Mesenchymal stem cell (in vitro differentiated cells and primary cell): ENCODE data around the gene LRRN2.
A peak's percentile ranks its signal among the peaks of the same experiment; 100 is the strongest.

ENCODE experiments used
- DNase-seq: peaks from one replicate; pipeline ENCODE4 v3.0.0-alpha.2; 2013
- H2AFZ ChIP-seq: one replicate; pipeline ENCODE4 v1.6.1; 2013; ENCODE audit warnings: low read depth, mild to moderate bottlenecking, control low read depth, inconsistent platforms, low read length, moderate library complexity
- H2AK5ac ChIP-seq: 2 replicates; pipeline ENCODE4 v1.6.1; 2013; ENCODE audit warnings: low read length, moderate library complexity, mild to moderate bottlenecking, inconsistent platforms; ENCODE audit not compliant: severe bottlenecking
- H2BK120ac ChIP-seq: one replicate; pipeline ENCODE4 v1.6.1; 2013; ENCODE audit warnings: low read depth, mild to moderate bottlenecking, inconsistent platforms, low read length, moderate library complexity
- H2BK12ac ChIP-seq, 2 experiments: one replicate each; pipeline ENCODE4 v1.6.1; 2013; ENCODE audit warnings: inconsistent platforms in 2 of 2, low read length in 2 of 2, mild to moderate bottlenecking in 2 of 2, moderate library complexity in 2 of 2, control low read depth in 1 of 2
- H2BK15ac ChIP-seq: one replicate; pipeline ENCODE4 v1.6.1; 2013; ENCODE audit warnings: mild to moderate bottlenecking, low read depth, inconsistent platforms; ENCODE audit not compliant: poor library complexity, severe bottlenecking
- H2BK5ac ChIP-seq: 2 replicates; pipeline ENCODE4 v1.6.1; 2013; ENCODE audit warnings: low read depth, mild to moderate bottlenecking, low read length, control low read depth, inconsistent platforms; ENCODE audit not compliant: poor library complexity, severe bottlenecking
- H3K14ac ChIP-seq, 2 experiments: one replicate each; pipeline ENCODE4 v1.6.1; 2013; ENCODE audit warnings: inconsistent platforms in 2 of 2, low read length in 2 of 2, control low read depth in 1 of 2, mild to moderate bottlenecking in 1 of 2, moderate library complexity in 1 of 2
- H3K18ac ChIP-seq, 2 experiments: one replicate each; pipeline ENCODE4 v1.6.1; 2013; ENCODE audit warnings: inconsistent platforms in 2 of 2, low read length in 2 of 2, control low read depth in 1 of 2, low read depth in 1 of 2, mild to moderate bottlenecking in 1 of 2
- H3K23ac ChIP-seq, 2 experiments: one replicate each; pipeline ENCODE4 v1.6.1; 2013; ENCODE audit warnings: inconsistent platforms in 2 of 2, low read length in 2 of 2, mild to moderate bottlenecking in 2 of 2, moderate library complexity in 2 of 2, control low read depth in 1 of 2
- H3K27ac ChIP-seq: 2 replicates; pipeline ENCODE4 v1.5.1; 2013; ENCODE audit warnings: mild to moderate bottlenecking, moderate library complexity, low read length, control low read depth, inconsistent platforms; ENCODE audit not compliant: poor library complexity, severe bottlenecking
- H3K27me3 ChIP-seq, 2 experiments: 2 replicates each; pipeline versions ENCODE4 v1.6.1 to v1.7.0; 2013; ENCODE audit warnings: low read length in 2 of 2, mild to moderate bottlenecking in 2 of 2, moderate library complexity in 2 of 2, control low read depth in 1 of 2, inconsistent platforms in 1 of 2; ENCODE audit not compliant: control insufficient read depth in 1 of 2, insufficient read depth in 1 of 2
- H3K36me3 ChIP-seq, 2 experiments: 2 replicates each; pipeline versions ENCODE4 v1.6.1 to v1.7.0; 2013; ENCODE audit warnings: low read length in 2 of 2, control low read depth in 1 of 2, inconsistent platforms in 1 of 2, low read depth in 1 of 2, mild to moderate bottlenecking in 1 of 2; ENCODE audit not compliant: insufficient read depth in 2 of 2, control insufficient read depth in 1 of 2
- H3K4ac ChIP-seq, 2 experiments: one replicate each; pipeline ENCODE4 v1.6.1; 2013; ENCODE audit warnings: inconsistent platforms in 2 of 2, low read length in 2 of 2, mild to moderate bottlenecking in 2 of 2, moderate library complexity in 2 of 2, control low read depth in 1 of 2, low read depth in 1 of 2
- H3K4me1 ChIP-seq: 2 replicates; pipeline ENCODE4 v1.6.1; 2013; ENCODE audit warnings: low read depth, low read length, control low read depth; ENCODE audit not compliant: control insufficient read depth, insufficient read depth
- H3K4me2 ChIP-seq: 2 replicates; pipeline ENCODE4 v1.6.1; 2013; ENCODE audit warnings: low read length, mild to moderate bottlenecking, inconsistent platforms; ENCODE audit not compliant: poor library complexity, severe bottlenecking
- H3K4me3 ChIP-seq, 2 experiments: 2 replicates each; pipeline versions ENCODE4 v1.5.1 to v1.7.0; 2013; ENCODE audit warnings: low read length in 2 of 2, mild to moderate bottlenecking in 2 of 2, control low read depth in 1 of 2, low read depth in 1 of 2; ENCODE audit not compliant: insufficient read depth in 1 of 2
- H3K79me1 ChIP-seq: replicated peaks from 2 replicates; pipeline ENCODE4 v1.6.1; 2013; ENCODE audit warnings: mild to moderate bottlenecking, control low read depth, low read length, inconsistent platforms; ENCODE audit not compliant: poor library complexity, severe bottlenecking
- H3K9ac ChIP-seq: 2 replicates; pipeline ENCODE4 v1.7.0; 2013; ENCODE audit warnings: mild to moderate bottlenecking, low read length, moderate library complexity
- H3K9me3 ChIP-seq: 2 replicates; pipeline ENCODE4 v1.7.0; 2013; ENCODE audit warnings: mild to moderate bottlenecking, low read length; ENCODE audit not compliant: control insufficient read depth
- H4K8ac ChIP-seq: one replicate; pipeline ENCODE4 v1.6.1; 2013; ENCODE audit warnings: inconsistent platforms, mild to moderate bottlenecking, low read length, moderate library complexity
- H4K91ac ChIP-seq: one replicate; pipeline ENCODE4 v1.6.1; 2013; ENCODE audit warnings: mild to moderate bottlenecking, low read length, inconsistent platforms
- WGBS: methylation state at CpG from one replicate; pipeline ENCODE4 v1.1.7; 2013; ENCODE audit warnings: mixed read lengths; 5-methylcytosine and 5-hydroxymethylcytosine counted together

Gene LRRN2

GRCh38 chr1:204643503-204643902 lies 42.0 kb downstream of the LRRN2 start:
- Histone ChIP-seq H3K23ac (no peak overlapping the region), H3K4ac (no peak overlapping the region), H3K4me3 (no peak overlapping the region), H4K91ac (no peak overlapping the region), H3K9me3 (no peaks in the 10 kb centered on the region), H2BK120ac (no peak overlapping the region), H3K14ac (no peak overlapping the region), H3K4me2 (no peak overlapping the region), H3K4me1 (no peaks in the 10 kb centered on the region), H3K36me3 (no peaks in the 10 kb centered on the region), H3K9ac (no peak overlapping the region), H2BK12ac (no peak overlapping the region), H2BK15ac (no peak overlapping the region), H2BK5ac (no peak overlapping the region), H4K8ac (no peak overlapping the region), H3K27me3 (peaks cover 33 to 67% of the 10 kb centered on the region in 2 experiments), H3K79me1 (no peaks in the 10 kb centered on the region), H3K18ac (no peak overlapping the region), H2AK5ac (no peak overlapping the region), H2AFZ (no peak overlapping the region), H3K27ac (no peak overlapping the region)
- 83% methylated on average over 6 of the region's 6 CpGs for WGBS
- DNase-seq, result no peak

GRCh38 chr1:204641936-204642335 lies 43.6 kb downstream of the LRRN2 start:
- H3K36me3 ChIP-seq, result no peaks in the 10 kb centered on the region
- no peak overlapping the region for H3K23ac ChIP-seq

DNA sequence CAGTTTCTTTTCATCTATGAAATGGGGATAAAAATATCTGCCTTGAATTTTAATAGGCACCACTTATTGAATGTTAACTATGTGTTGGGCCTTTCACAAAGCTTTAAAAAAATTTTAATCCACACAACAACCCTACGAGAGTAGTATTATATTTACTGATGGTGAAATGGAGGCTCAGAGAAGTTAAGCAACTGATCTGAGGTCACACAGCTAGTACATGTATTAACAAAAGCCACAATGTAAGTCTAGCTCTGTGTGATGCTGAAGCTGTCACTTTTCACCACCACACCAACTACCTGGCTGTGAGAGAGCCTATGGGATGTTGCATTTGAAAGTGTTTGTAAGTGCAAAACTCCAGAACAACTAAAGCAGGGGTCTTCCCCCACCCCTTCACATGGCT lies 44.1 kb downstream of the LRRN2 start:
- Histone ChIP-seq H3K79me1 (no peaks in the 10 kb centered on the region), H2BK5ac (no peak overlapping the region), H4K91ac (no peak overlapping the region), H3K9me3 (no peaks in the 10 kb centered on the region), H3K27me3 (peaks cover 33 to 65% of the 10 kb centered on the region in 2 experiments), H3K36me3 (no peaks in the 10 kb centered on the region), H3K14ac (peak overlapping the region in 1 of 2 experiments; percentile 13), H3K4me3 (no peak overlapping the region), H3K4me1 (no peaks in the 10 kb centered on the region), H4K8ac (no peak overlapping the region), H3K4me2 (no peak overlapping the region), H3K9ac (no peak overlapping the region), H3K4ac (no peak overlapping the region), H2AK5ac (no peak overlapping the region), H3K27ac (no peak overlapping the region), H2BK15ac (no peak overlapping the region), H2AFZ (no peak overlapping the region), H3K23ac (no peak overlapping the region), H2BK12ac (no peak overlapping the region), H3K18ac (no peak overlapping the region), H2BK120ac (no peak overlapping the region)
- WGBS, result no CpG with 5 or more reads among the region's 1 CpG
- DNase-seq, result no peak

More at GRCh38 chr1:204641936-204642335, 43.6 kb downstream of the LRRN2 start:
- Histone ChIP-seq H2BK12ac (no peak overlapping the region), H4K91ac (peak overlapping the region; percentile 1), H2BK15ac (no peak overlapping the region), H2AFZ (no peak overlapping the region), H2BK5ac (no peak overlapping the region), H3K9ac (no peak overlapping the region), H3K4me3 (no peak overlapping the region), H4K8ac (no peak overlapping the region), H3K4me2 (no peak overlapping the region), H3K27me3 (peaks cover 33 to 64% of the 10 kb centered on the region in 2 experiments), H3K4ac (no peak overlapping the region), H3K14ac (peak overlapping the region in 1 of 2 experiments; percentile 13), H2AK5ac (no peak overlapping the region), H3K4me1 (no peaks in the 10 kb centered on the region), H3K18ac (no peak overlapping the region), H3K27ac (no peak overlapping the region), H2BK120ac (no peak overlapping the region), H3K79me1 (no peaks in the 10 kb centered on the region), H3K9me3 (no peaks in the 10 kb centered on the region)
- no peak for DNase-seq
- 84% methylated on average over 3 of the region's 3 CpGs for WGBS

GRCh38 chr1:204640578-204640977 lies 45.0 kb downstream of the LRRN2 start:
- Histone ChIP-seq H4K91ac (peak overlapping the region; percentile 73), H4K8ac (no peak overlapping the region), H3K9me3 (no peaks in the 10 kb centered on the region), H3K36me3 (no peaks in the 10 kb centered on the region), H3K4ac (no peak overlapping the region), H2AK5ac (no peak overlapping the region), H2BK5ac (no peak overlapping the region), H3K27me3 (peaks cover 33 to 67% of the 10 kb centered on the region in 2 experiments), H2BK12ac (no peak overlapping the region), H3K9ac (no peak overlapping the region), H3K27ac (no peak overlapping the region), H3K79me1 (no peaks in the 10 kb centered on the region), H3K4me3 (no peak overlapping the region), H2BK15ac (peak overlapping the region; percentile 36), H3K14ac (no peak overlapping the region), H3K4me2 (no peak overlapping the region), H2AFZ (no peak overlapping the region), H2BK120ac (no peak overlapping the region), H3K4me1 (no peaks in the 10 kb centered on the region), H3K23ac (peak overlapping the region in 1 of 2 experiments; percentile 43), H3K18ac (no peak overlapping the region)
- WGBS, result no CpG with 5 or more reads among the region's 2 CpGs
- DNase-seq, result no peak
